GM12872 (cell line): ENCODE measurements around the gene CLEC2A.

ENCODE experiments used
- TF ChIP-seq, protein P1 (sequence below): IDR thresholded peaks from 3 replicates; pipeline ENCODE4 v1.5.1; 2011; ENCODE audit warnings: low read depth, mild to moderate bottlenecking, low read length, moderate library complexity; ENCODE audit not compliant: insufficient read depth

Gene CLEC2A

DNA sequence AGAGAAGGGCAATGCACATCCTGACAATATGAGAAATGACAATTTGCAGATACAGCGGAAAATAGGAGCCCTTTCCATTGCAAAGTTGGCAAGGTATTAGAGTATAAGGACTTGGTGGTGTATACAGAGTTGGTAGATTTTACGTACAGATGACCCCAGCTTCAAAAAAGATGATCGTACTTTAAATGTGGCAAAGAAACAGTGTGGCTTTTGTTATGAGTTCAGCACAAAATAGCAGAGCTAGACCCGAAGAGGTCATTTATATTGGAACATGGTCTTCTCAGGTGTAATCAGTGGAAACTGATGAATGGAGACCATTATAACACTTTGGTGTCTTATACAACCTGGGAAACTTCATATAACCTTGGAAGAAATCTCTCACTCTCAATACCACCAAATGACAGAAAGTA lies 65.3 kb downstream of the CLEC2A start:
- TF ChIP-seq, protein P1, sequence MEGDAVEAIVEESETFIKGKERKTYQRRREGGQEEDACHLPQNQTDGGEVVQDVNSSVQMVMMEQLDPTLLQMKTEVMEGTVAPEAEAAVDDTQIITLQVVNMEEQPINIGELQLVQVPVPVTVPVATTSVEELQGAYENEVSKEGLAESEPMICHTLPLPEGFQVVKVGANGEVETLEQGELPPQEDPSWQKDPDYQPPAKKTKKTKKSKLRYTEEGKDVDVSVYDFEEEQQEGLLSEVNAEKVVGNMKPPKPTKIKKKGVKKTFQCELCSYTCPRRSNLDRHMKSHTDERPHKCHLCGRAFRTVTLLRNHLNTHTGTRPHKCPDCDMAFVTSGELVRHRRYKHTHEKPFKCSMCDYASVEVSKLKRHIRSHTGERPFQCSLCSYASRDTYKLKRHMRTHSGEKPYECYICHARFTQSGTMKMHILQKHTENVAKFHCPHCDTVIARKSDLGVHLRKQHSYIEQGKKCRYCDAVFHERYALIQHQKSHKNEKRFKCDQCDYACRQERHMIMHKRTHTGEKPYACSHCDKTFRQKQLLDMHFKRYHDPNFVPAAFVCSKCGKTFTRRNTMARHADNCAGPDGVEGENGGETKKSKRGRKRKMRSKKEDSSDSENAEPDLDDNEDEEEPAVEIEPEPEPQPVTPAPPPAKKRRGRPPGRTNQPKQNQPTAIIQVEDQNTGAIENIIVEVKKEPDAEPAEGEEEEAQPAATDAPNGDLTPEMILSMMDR, result no peak

DNA sequence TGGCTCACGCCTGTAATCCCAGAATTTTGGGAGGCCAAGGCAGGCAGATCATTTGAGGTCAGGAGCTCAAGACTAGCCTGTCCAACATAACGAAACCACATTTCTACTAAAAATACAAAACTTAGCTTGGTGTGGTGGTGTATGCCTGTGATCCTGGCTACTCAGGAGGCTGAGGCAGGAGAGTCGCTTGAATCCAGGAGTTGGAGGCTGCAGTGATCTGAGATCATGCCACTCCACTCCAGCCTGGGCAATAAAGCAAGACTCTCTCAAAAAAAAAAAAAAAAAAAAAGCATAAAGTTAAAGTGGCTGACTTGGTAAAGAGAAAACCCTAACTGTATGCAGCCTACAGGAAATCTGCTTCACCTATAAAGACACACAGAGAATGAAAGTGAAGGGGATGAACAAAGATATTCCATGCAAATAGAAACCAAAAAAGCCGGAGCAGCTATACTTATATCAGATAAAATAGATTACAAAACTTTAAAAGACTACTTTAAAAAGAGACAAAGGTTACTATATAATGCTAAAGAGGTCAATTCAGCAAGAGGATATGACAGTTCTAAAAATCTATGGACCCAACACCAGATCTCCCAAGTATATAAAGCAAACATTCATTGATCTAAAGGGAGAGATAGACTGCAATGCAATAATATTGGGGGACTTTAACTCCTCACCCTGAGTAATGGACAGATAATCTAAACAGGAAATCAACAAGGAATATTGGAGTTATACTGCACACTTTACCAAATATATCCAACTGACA lies 67.1 kb downstream of the CLEC2A start:
- TF ChIP-seq, protein P1, result no peak
